Activated naive CD8-positive, alpha-beta T cell treated with anti-CD3 and anti-CD28 coated beads, Interleukin-2, amount 10 ng/mL, durations not matched to agents 7 days and 5 days (primary cell): ENCODE measurements around the gene KRT20. TPM values are rescaled to one million over a fixed set of nuclear protein-coding genes. Genes with fewer than 3 reads are reported as not detected.
"Not testable (repeated sequence)": the region's sequence is repeated elsewhere in the genome, so short reads cannot be mapped to it uniquely, and the experiment has no call there.

Source experiments
- ATAC-seq: fragments of 150-1000 bp; cut with Tn5 transposase; one replicate; pipeline ENCODE4 v1.10.0; 2021; ENCODE audit warnings: low read depth, moderate library complexity
- POLR2A ChIA-PET: fragments of 350-600 bp; sonication (Branson Sonifier 250); formaldehyde crosslinking; loops from one replicate; lab custom pipeline; 2021; ENCODE audit warnings: antibody characterized with exemption; lab: Charles Lee
- DNase-seq: peaks from one replicate; pipeline ENCODE4 v3.0.0; 2021
- H3K27ac Mint-ChIP-seq: one replicate; pipeline ENCODE4 v1.8.0; 2022; ENCODE audit warnings: mild to moderate bottlenecking, mixed read lengths
- H3K27me3 Mint-ChIP-seq: one replicate; pipeline ENCODE4 v1.8.0; 2022; ENCODE audit warnings: mild to moderate bottlenecking, moderate library complexity, mixed read lengths
- H3K36me3 Mint-ChIP-seq: one replicate; pipeline ENCODE4 v1.8.0; 2021; ENCODE audit warnings: mild to moderate bottlenecking, mixed read lengths
- H3K4me1 Mint-ChIP-seq: one replicate; pipeline ENCODE4 v1.8.0; 2021; ENCODE audit warnings: mixed read lengths
- H3K4me3 Mint-ChIP-seq: one replicate; pipeline ENCODE4 v1.8.0; 2022; ENCODE audit warnings: mild to moderate bottlenecking, moderate library complexity, mixed read lengths
- H3K9me3 Mint-ChIP-seq: one replicate; pipeline ENCODE4 v1.8.0; 2021; ENCODE audit warnings: mixed read lengths
- total RNA-seq, 2 experiments: library from RNA; stranded (reverse); gene quantifications; one replicate each; pipeline ENCODE4 v1.2.3, GENCODE V29; 2021

KRT20 gene
- total RNA-seq, 2 experiments from 2014 or later = not detected

- peaks cover 28% of the 10 kb centered on the region for H3K27me3 Mint-ChIP-seq
- H3K4me1 Mint-ChIP-seq, H3K36me3 Mint-ChIP-seq, POLR2A ChIA-PET, ATAC-seq, H3K27ac Mint-ChIP-seq, H3K4me3 Mint-ChIP-seq, DNase-seq, H3K9me3 Mint-ChIP-seq: not testable (repeated sequence)
Measured at GRCh38 chr17:40858667-40859066, 26.4 kb downstream of the KRT20 start.

GRCh38 chr17:40857535-40857934 is 27.5 kb downstream of the KRT20 start:
- no peaks in the 10 kb centered on the region for H3K36me3 Mint-ChIP-seq
- no peak overlapping the region for H3K4me3 Mint-ChIP-seq
- no peak overlapping the region for H3K27ac Mint-ChIP-seq
- POLR2A ChIA-PET = no interaction called here
- H3K27me3 Mint-ChIP-seq = peaks cover 29% of the 10 kb centered on the region
- H3K9me3 Mint-ChIP-seq = no peaks in the 10 kb centered on the region
- H3K4me1 Mint-ChIP-seq = no peaks in the 10 kb centered on the region
- ATAC-seq (no peak), DNase-seq (no peak)

GRCh38 chr17:40854175-40854814 is 30.7 kb downstream of the KRT20 start:
- ATAC-seq (no peak), DNase-seq (no peak)
- Mint-ChIP-seq H3K4me3 (no peak overlapping the region), H3K9me3 (no peaks in the 10 kb centered on the region), H3K27me3 (peaks cover 21% of the 10 kb centered on the region), H3K36me3 (no peaks in the 10 kb centered on the region), H3K4me1 (no peaks in the 10 kb centered on the region), H3K27ac (no peak overlapping the region)
- POLR2A ChIA-PET = no interaction called here

- ATAC-seq = no peak
- Mint-ChIP-seq H3K36me3 (no peaks in the 10 kb centered on the region), H3K9me3 (no peaks in the 10 kb centered on the region), H3K4me1 (no peaks in the 10 kb centered on the region), H3K4me3 (no peak overlapping the region), H3K27ac (no peak overlapping the region), H3K27me3 (peaks cover 25% of the 10 kb centered on the region)
- no peak for DNase-seq
- POLR2A ChIA-PET = no interaction called here
Measured at GRCh38 chr17:40852364-40852763, 32.7 kb downstream of the KRT20 start.

- ATAC-seq = no peak
- no peak overlapping the region for H3K4me3 Mint-ChIP-seq
- POLR2A ChIA-PET = no interaction called here
- no peak overlapping the region for H3K27ac Mint-ChIP-seq
- no peaks in the 10 kb centered on the region for H3K36me3 Mint-ChIP-seq
- H3K4me1 Mint-ChIP-seq = no peaks in the 10 kb centered on the region
- no peaks in the 10 kb centered on the region for H3K9me3 Mint-ChIP-seq
- no peak for DNase-seq
- H3K27me3 Mint-ChIP-seq = peaks cover 33% of the 10 kb centered on the region
Measured at GRCh38 chr17:40850293-40850972, 34.6 kb downstream of the KRT20 start.

- DNase-seq (no peak), ATAC-seq (no peak)
- POLR2A ChIA-PET = no interaction called here
- Mint-ChIP-seq H3K4me3 (no peak overlapping the region), H3K27me3 (peaks cover 33% of the 10 kb centered on the region), H3K9me3 (no peaks in the 10 kb centered on the region), H3K4me1 (no peaks in the 10 kb centered on the region), H3K36me3 (no peaks in the 10 kb centered on the region), H3K27ac (no peak overlapping the region)
Measured at GRCh38 chr17:40849723-40850122, 35.3 kb downstream of the KRT20 start.

GRCh38 chr17:40848583-40849235 is 36.3 kb downstream of the KRT20 start:
- Mint-ChIP-seq H3K4me3 (no peak overlapping the region), H3K36me3 (no peaks in the 10 kb centered on the region), H3K9me3 (no peaks in the 10 kb centered on the region), H3K27ac (no peak overlapping the region), H3K4me1 (no peaks in the 10 kb centered on the region), H3K27me3 (peaks cover 38% of the 10 kb centered on the region)
- ATAC-seq = no peak
- POLR2A ChIA-PET = no interaction called here
- no peak for DNase-seq

GRCh38 chr17:40846515-40847144 is 38.4 kb downstream of the KRT20 start:
- Mint-ChIP-seq H3K27me3 (peaks cover 26% of the 10 kb centered on the region), H3K9me3 (no peaks in the 10 kb centered on the region), H3K4me1 (no peaks in the 10 kb centered on the region), H3K27ac (no peak overlapping the region), H3K4me3 (no peak overlapping the region), H3K36me3 (no peaks in the 10 kb centered on the region)
- ATAC-seq (no peak), DNase-seq (no peak)
- POLR2A ChIA-PET = no interaction called here

- ATAC-seq = no peak
- Mint-ChIP-seq H3K4me1 (no peaks in the 10 kb centered on the region), H3K27me3 (peaks cover 22% of the 10 kb centered on the region), H3K36me3 (no peaks in the 10 kb centered on the region), H3K27ac (no peak overlapping the region), H3K4me3 (no peak overlapping the region), H3K9me3 (no peaks in the 10 kb centered on the region)
- no peak for DNase-seq
- POLR2A ChIA-PET = no interaction called here
Measured at GRCh38 chr17:40844671-40845107, 40.4 kb downstream of the KRT20 start.

- H3K4me3 Mint-ChIP-seq = no peak overlapping the region
- H3K4me1 Mint-ChIP-seq = no peaks in the 10 kb centered on the region
- no peaks in the 10 kb centered on the region for H3K9me3 Mint-ChIP-seq
- no peak overlapping the region for H3K27ac Mint-ChIP-seq
- H3K36me3 Mint-ChIP-seq = no peaks in the 10 kb centered on the region
- ATAC-seq (no peak), DNase-seq (no peak)
- H3K27me3 Mint-ChIP-seq = peaks cover 22% of the 10 kb centered on the region
- POLR2A ChIA-PET = no interaction called here
Measured at GRCh38 chr17:40843242-40843641, 41.8 kb downstream of the KRT20 start.

GRCh38 chr17:40841246-40841645 is 43.8 kb downstream of the KRT20 start:
- Mint-ChIP-seq H3K27me3 (peaks cover 18% of the 10 kb centered on the region), H3K9me3 (no peaks in the 10 kb centered on the region), H3K27ac (no peak overlapping the region), H3K36me3 (no peaks in the 10 kb centered on the region), H3K4me1 (no peaks in the 10 kb centered on the region), H3K4me3 (no peak overlapping the region)
- ATAC-seq (no peak), DNase-seq (no peak)
- POLR2A ChIA-PET = no interaction called here

GRCh38 chr17:40839194-40839593 is 45.8 kb downstream of the KRT20 start:
- ATAC-seq (no peak), DNase-seq (no peak)
- Mint-ChIP-seq H3K4me1 (no peaks in the 10 kb centered on the region), H3K36me3 (peaks cover 4% of the 10 kb centered on the region), H3K27me3 (peaks cover 1% of the 10 kb centered on the region), H3K4me3 (no peak overlapping the region), H3K27ac (no peak overlapping the region), H3K9me3 (no peaks in the 10 kb centered on the region)
- POLR2A ChIA-PET = no interaction called here

- Mint-ChIP-seq H3K9me3 (no peaks in the 10 kb centered on the region), H3K4me3 (no peak overlapping the region), H3K27me3 (no peaks in the 10 kb centered on the region), H3K4me1 (peaks cover 3% of the 10 kb centered on the region), H3K36me3 (peaks cover 6% of the 10 kb centered on the region), H3K27ac (no peak overlapping the region)
- POLR2A ChIA-PET = no interaction called here
- no peak for DNase-seq
- ATAC-seq = no peak
Measured at GRCh38 chr17:40836020-40836419, 49.0 kb downstream of the KRT20 start.
